GM19324 (cell line): ENCODE measurements around the gene FRG2.
"Not testable (repeated sequence)": the region's sequence is repeated elsewhere in the genome, so short reads cannot be mapped to it uniquely, and the experiment has no call there.

Source experiments
- ATAC-seq: cut with Tn5 transposase; IDR thresholded peaks from one replicate; pipeline ENCODE4 v1.9.1; 2021; ENCODE audit warnings: mild to moderate bottlenecking, moderate library complexity; ENCODE audit not compliant: unreplicated experiment, low FRiP score

Gene FRG2

DNA sequence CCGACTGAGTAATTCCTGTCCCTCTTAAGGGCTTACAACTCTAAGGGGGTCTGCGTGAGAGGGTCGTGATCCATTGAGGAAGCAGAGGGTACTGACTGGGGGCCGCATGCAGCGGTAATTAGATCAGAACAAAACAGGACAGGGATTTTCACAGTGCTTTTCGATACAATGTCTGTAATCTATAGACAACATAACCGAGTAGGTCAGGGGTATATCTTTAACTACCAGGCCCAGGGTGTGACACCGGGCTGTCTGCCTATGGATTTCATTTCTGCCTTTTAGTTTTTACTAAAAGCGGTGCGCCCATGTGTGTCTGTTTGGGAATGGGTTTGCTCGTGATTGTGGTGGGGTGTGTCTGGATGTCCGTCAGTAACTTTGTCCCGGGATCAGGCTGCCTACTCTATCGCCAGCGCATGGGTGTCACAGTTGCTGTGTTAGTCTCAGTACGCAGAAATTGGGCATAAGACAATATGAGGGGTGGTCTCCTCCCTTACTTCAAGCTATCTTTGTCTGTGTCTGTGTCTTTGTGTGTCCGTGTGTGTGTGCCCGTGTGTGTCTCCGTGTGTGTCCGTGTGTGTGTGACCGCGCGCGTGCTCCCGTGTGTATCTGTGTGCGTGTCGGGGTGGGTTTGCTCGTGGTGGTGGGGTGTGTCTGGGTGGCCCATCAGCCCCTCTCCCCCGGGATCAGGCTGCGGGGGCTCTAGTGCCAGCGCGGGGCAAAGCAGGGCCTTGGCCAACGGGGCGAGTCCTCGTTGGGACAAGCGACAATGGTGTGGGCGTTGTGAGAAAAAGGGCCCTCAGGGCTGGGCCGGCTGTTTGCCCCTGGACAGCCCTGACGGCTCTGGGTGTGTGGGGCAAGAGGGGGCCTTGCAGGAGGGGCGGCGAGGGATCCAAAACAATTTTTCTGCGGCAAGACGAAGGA is 10.4 kb downstream of the FRG2 start:
- ATAC-seq, result no peak

- no peak for ATAC-seq
Observed at GRCh38 chr4:190015538-190016368, 11.3 kb downstream of the FRG2 start.

DNA sequence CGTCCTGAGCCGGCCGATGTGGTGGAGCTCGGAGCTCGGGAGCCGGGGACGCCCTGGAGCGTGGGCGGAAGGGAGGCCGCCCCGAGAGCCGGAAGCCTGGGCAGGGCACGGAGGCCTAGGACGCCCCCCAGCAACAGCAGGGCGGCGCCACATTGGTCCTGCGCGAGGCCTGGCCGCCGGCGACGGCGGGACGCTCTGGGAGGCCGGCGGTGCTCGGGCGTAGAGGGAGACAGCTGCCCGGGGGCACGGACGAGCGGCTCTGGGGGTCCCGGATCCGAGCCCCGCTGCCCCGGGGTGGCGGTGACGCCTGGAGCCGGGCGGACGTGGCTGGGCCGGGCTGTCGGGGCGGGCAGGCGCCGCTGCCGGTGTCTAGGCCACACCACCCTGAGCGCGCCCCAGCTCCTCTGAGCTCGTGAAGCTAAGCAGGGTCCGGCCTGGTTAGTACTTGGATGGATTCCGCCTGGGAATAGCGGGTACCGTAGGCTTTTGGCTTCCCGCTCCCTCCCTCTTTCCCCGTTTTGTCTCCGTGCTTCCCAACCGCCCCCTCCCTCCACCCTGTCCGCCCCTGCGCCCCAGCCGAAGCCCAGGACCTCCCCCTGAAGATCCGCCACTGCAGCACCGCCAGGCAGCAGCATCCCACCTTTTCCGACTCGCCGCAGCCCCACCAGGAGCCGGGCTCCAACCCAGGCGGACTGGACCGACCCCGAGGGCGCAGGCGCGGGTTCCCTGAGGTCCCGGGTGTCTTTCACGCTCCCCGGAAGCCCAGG is 12.1 kb downstream of the FRG2 start:
- no peak for ATAC-seq

DNA sequence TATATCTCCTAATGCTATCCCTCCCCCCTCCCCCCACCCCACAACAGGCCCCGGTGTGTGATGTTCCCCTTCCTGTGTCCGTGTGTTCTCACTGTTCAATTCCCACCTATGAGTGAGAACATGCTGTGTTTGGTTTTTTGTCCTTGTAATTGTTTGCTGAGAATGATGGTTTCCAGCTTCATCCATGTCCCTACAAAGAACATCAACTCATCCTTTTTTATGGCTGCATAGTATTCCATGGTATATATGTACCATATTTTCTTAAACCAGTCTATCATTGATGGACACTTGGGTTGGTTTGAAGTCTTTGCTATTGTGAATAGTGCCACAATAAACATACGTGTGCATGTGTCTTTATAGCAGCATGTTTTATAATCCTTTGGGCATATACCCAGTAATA is 37.1 kb downstream of the FRG2 start:
- ATAC-seq, result not testable (repeated sequence)

DNA sequence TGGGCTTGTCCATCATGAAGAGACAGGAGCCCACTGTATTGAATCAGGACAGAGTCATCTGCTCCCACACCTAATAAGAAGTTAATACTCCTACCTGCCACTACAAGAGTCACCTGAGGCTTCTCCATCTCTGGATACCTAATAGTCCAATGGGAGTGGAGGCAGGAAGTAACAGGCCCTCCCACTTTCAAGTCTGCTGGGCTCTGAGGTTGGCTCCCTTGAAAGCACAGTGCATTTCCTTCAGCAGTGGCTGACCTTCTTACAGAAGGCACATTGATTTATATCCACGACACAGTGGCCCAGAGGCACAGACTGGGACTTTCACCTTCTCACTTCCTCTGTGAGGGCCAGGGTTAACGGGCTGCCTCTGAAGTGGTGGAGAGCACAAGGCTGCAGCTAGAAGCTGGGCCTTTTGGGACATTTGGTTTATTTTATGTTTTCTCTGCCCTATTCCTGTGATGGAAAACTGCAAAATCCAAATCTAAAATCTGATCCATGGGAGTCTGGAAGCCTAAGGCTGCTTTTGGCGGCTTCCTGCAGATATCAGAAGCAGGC is 38.1 kb downstream of the FRG2 start:
- ATAC-seq, result no peak

- ATAC-seq, result not testable (repeated sequence)
Observed at GRCh38 chr4:189985651-189986243, 41.3 kb downstream of the FRG2 start.

DNA sequence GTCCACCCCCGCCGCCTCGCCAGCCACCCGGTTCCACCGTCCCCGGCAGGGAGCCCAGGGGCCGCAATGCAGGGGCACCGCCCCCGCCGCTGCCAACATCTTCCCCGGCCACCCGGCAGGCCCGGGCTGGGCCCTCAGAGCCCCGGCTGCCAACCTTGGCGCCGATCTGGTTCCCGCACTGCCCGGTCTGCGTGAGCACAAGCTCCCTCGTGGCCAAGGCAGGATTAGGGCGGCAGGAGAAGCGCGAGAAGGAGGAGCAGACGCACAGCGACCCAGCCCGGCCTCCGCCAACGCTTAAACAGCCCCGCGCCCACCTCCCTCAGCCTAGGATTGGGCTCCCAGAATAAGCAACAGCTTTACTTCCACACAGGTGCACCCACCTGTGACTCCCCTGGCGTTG is 42.4 kb downstream of the FRG2 start:
- not testable (repeated sequence) for ATAC-seq

- ATAC-seq, result not testable (repeated sequence)
Observed at GRCh38 chr4:189983916-189984526, 43.0 kb downstream of the FRG2 start.

DNA sequence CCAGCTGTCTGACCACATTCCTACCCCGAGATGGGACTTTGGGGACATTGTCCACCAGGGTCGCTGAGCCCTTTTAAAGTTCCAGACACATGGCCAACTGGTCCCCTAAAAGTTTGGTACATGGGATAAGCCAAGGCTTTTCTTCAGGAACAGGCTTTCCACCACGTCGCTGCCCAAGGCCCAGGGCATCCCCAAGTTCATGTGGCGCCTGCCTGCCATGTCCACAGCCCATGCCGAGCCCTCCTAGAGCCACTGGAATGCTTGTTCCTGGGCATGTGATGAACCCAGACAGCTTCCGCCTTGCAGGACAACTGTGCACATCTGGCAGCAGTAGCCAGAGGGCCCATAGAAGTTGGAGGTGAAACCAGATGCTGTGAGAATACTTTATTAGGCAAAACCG is 45.1 kb downstream of the FRG2 start:
- ATAC-seq, result no peak

DNA sequence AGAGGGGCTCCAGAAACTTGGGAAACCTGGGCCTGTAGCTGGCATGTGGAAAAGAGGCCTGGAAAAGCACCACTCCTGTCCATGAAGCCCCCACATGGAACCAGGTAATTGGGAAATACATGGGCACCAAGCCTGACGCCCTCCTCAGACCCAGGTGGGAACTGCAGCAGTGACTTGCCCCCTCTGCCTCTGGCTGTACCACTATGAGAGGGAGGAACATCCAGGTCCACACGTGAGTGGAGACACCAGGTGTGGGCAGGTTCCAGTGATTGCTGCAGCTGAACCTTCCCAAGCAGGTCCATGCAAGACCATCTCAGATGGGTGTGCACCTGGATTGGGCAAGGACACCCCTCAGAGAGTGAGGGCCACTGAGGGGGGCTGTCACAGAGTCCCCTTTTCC is 46.8 kb downstream of the FRG2 start:
- not testable (repeated sequence) for ATAC-seq

- no peak for ATAC-seq
Observed at GRCh38 chr4:189979196-189980047, 47.6 kb downstream of the FRG2 start.
